ENCODE measurements around the gene ADAM19.
"Not testable (repeated sequence)": the region's sequence is repeated elsewhere in the genome, so short reads cannot be mapped to it uniquely, and the experiment has no call there.

The ADAM19 gene

DNA sequence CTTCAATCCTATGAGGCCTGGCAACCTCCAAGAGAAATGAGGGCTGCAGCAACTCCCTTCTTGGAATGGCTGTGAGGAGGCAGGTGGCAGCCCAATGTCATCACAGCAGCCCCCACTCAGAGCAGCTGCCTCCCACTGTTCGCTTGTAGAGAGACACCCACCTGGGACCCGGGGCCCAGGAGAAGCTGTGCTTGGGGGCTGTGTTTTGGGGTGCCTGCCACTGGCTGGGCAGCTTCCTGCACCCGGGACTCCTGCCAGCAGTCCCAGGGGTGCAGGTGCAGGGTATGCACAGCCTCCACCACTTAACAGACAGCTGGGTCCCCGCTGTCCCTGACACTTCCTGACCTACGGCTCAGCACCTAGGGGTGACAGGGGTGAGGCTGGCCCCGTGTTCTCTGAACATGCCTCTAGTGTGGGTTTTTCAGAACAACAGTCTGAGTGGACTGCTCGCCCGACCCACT lies 89.3 kb downstream of the ADAM19 start:
- TF ChIP-seq, protein P1, sequence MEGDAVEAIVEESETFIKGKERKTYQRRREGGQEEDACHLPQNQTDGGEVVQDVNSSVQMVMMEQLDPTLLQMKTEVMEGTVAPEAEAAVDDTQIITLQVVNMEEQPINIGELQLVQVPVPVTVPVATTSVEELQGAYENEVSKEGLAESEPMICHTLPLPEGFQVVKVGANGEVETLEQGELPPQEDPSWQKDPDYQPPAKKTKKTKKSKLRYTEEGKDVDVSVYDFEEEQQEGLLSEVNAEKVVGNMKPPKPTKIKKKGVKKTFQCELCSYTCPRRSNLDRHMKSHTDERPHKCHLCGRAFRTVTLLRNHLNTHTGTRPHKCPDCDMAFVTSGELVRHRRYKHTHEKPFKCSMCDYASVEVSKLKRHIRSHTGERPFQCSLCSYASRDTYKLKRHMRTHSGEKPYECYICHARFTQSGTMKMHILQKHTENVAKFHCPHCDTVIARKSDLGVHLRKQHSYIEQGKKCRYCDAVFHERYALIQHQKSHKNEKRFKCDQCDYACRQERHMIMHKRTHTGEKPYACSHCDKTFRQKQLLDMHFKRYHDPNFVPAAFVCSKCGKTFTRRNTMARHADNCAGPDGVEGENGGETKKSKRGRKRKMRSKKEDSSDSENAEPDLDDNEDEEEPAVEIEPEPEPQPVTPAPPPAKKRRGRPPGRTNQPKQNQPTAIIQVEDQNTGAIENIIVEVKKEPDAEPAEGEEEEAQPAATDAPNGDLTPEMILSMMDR (IDR thresholded peaks at IDR 0.05; ENCODE audit: extremely low read depth, insufficient read depth, missing control alignments) = no peak
- in situ Hi-C loops (cut with MboI; ENCODE audit: low pct_unique_long_range_greater_than_20kb, low sequenced_read_pairs, unreplicated experiment) = no loop called here
- peak; percentile 34 for DNase-seq (ENCODE audit: low spot score)

DNA sequence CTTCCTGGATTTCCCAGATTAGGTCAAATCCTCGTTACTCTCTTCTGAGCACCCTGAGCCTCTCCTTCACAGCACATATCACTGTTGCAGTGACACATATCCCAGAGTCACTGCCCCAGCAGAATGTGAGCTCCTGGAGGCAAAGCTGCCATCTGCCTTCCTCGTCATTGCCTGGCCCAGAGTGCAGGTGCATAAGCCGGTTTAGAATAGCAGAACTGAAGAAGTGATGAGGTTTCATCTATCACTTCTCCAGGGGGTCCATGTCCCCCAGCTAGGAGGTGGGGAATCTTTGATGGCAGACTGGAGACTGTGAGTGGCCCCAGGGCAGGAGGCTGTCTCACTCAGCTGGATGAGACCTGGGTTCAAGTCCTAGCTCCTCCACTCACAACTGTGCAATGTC lies 89.8 kb downstream of the ADAM19 start:
- TF ChIP-seq, protein P1 (IDR thresholded peaks at IDR 0.05; ENCODE audit: extremely low read depth, insufficient read depth, missing control alignments) = no peak
- in situ Hi-C loops (cut with MboI; ENCODE audit: low pct_unique_long_range_greater_than_20kb, low sequenced_read_pairs, unreplicated experiment) = no loop called here
- DNase-seq (ENCODE audit: low spot score) = no peak

DNA sequence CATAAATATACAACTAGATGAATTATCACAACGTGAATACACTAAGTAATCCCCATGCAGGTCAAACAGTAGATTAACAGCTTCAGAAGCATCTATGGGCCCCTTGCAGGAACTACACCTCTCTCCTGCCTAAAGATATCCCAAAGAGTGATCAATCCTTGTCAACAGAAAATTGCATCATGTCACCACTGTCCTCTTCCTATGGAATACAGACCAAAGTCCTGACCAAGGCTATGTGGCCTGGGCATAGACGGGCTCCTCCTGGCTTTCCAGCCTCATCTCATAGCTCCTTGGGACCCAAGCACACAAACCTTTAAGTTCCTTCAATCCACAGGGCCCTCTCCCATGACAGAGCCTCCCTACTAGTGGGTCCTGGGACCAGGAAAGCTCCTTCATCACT lies 90.2 kb downstream of the ADAM19 start:
- TF ChIP-seq, protein P1 (IDR thresholded peaks at IDR 0.05; ENCODE audit: extremely low read depth, insufficient read depth, missing control alignments) = no peak
- no peak for DNase-seq (ENCODE audit: low spot score)
- in situ Hi-C loops (cut with MboI; ENCODE audit: low pct_unique_long_range_greater_than_20kb, low sequenced_read_pairs, unreplicated experiment) = no loop called here

DNA sequence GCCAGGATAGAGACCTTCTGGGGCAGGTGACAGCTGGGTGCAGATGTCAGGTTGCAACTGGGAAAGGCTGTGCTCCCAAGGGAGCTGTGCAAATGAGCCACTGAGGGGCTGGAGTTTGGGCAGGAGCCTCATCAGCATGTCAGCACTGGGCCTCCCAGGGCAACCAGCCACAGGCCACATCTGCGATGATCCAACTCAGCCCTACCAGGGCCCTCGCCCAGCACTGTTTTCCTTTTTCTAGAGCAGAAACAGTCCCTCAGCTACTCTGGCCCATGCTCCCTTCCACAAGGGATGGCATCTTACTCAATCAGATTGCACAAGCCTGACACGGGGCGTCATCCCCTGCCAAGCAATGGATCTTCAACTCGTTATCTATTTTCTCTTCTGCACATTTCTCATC lies 90.8 kb downstream of the ADAM19 start:
- TF ChIP-seq, protein P1 (IDR thresholded peaks at IDR 0.05; ENCODE audit: extremely low read depth, insufficient read depth, missing control alignments) = no peak
- in situ Hi-C loops (cut with MboI; ENCODE audit: low pct_unique_long_range_greater_than_20kb, low sequenced_read_pairs, unreplicated experiment) = no loop called here
- no peak for DNase-seq (ENCODE audit: low spot score)

DNA sequence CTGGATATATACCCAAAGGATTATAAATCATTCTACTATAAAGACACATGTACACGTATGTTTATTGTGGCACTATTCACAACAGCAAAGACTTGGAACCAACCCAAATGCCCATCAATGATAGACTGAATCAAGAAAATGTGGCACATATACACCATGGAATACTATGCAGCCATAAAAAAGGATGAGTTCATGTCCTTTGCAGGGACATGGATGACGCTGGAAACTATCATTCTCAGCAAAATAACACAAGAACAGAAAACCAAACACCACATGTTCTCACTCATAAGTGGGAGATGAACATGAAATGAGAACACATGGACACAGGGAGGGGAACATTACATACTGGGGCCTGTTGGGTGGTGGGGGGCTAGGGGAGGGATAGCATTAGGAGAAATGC lies 92.9 kb downstream of the ADAM19 start:
- in situ Hi-C loops (cut with MboI; ENCODE audit: low pct_unique_long_range_greater_than_20kb, low sequenced_read_pairs, unreplicated experiment); DNase-seq (ENCODE audit: low spot score): not testable (repeated sequence)

DNA sequence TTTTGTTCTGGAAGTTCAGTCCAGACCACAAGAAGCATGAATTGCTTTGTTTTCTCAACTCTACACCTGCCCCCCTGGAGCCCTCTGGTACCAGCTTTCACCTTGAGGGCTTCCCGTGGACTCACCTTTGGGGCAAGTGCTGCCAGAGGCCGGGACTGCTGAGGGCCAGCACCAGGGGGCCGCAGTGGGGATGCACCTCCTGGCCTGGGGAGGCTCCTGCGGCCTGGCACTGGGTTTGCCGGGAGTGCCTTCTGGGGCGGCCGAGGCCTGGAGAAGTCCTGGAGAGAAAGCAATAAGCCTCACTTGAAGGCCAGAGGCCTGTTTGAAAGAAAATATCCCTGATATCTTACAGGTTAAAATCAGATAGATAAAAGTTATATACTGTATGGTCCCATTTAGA lies 93.9 kb downstream of the ADAM19 start:
- DNase-seq (ENCODE audit: low spot score) = no peak
- in situ Hi-C loops (cut with MboI; ENCODE audit: low pct_unique_long_range_greater_than_20kb, low sequenced_read_pairs, unreplicated experiment) = no loop called here
- TF ChIP-seq, protein P1 (IDR thresholded peaks at IDR 0.05; ENCODE audit: extremely low read depth, insufficient read depth, missing control alignments) = no peak

DNA sequence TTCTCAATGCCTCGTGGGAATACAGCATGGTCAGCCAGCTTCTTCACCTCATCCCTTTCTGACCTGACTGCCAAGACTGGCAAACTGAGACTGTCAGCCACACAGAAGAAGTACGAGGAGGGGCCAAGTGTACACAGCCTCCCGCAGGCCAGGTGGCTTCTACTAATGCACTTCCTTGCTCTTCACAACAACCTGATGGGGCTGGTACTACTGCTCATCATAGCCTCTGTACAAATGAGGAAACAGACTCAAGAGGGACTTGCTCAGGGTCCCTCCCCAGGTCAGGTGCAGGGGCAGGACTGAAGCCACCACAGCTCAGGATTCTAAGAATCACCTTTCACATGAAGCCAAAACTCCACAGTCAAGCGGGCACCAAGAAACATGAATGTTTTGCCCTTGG lies 94.3 kb downstream of the ADAM19 start:
- DNase-seq (ENCODE audit: low spot score) = no peak
- in situ Hi-C loops (cut with MboI; ENCODE audit: low pct_unique_long_range_greater_than_20kb, low sequenced_read_pairs, unreplicated experiment) = no loop called here
- TF ChIP-seq, protein P1 (IDR thresholded peaks at IDR 0.05; ENCODE audit: extremely low read depth, insufficient read depth, missing control alignments) = no peak

Data from GM13977 (cell line).